DMS 273 (cell line): Measurements from ENCODE around the gene SAMD4A.

ENCODE experiments used
- DNase-seq: peaks from one replicate; lab custom pipeline; 2025; ENCODE audit not compliant: unreplicated experiment; lab: John Stamatoyannopoulos, UW

Gene SAMD4A

DNA sequence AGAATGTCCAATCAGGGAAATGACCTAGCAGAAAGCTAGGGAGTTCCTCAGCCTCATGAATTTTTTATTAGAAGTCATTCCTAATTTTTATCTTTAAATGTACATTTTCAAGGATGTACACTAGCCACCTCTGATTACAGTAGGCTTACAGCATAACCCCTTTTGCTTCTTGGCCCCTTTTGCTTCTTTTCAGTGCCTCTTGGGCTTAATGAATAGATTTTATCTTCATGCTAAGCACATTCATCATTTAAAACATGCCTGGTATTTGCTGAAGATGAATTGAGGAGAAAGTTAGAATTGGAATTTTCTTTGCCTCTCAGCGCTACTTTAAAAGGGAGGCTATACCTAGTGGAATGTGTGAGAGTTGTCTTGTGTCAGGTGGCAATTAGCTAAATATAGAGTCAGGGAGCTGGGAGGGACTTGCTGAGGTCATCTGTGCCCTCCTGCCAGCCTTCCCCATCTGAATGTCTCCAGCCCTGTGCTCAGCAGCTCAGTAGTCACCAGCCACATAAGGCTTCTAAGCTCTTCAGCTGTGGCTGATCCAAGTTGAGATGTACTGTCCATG lies 132.1 kb downstream of the SAMD4A start:
- DNase-seq = peak; percentile 25

DNA sequence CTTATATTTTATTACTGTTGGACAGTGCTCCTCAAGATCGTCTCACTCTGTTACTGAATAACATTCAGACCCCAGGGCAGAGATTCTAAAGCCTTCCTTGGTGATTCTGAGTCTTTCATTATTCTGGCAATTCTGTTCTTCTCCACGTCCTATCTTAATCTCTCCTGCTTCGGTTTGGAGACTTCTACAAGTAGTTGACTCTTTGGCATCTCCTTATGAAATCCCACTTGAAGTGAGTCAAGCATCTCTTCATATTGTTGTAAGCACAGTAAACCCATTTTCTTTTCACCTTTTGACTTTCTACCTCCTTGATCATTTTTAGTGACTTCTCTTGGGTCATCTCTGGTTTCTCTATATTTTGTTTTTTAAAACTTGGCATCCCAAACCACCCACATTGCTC lies 132.8 kb downstream of the SAMD4A start:
- no peak for DNase-seq

DNA sequence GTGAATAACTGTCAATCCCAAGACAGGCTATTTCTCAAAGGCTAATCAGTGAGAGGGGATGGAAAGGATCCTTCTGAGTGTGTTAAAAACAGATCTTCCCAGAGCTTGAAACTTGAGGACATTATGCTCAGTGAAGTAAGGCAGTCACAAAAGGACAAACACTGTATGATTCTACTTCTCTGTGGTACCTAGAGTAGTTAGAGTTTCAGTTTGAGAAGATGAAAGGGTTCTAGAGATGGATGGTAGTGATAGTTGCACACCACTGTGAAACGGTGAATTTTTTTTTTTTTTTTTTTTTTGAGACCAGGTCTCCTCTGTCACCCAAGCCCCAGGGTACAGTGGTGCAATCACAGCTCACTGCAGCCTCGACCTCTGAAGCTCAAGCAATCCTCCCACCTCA lies 133.8 kb downstream of the SAMD4A start:
- DNase-seq = no peak

DNA sequence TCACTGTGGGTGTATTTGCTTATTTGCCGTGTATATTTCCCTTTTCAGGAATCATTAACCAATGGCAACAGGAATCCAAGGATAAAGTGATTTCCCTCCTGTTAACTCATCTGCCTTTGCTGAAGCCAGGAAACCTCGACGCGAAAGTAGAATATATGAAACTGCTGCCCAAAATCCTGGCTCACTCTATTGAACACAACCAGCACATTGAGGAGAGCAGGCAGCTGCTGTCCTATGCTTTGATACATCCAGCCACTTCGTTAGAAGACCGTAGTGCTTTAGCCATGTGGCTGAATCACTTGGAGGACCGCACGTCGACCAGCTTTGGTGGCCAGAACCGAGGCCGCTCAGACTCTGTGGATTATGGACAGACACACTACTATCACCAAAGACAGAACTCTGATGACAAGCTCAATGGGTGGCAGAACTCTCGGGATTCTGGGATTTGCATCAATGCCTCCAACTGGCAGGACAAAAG lies 135.1 kb downstream of the SAMD4A start:
- DNase-seq = no peak

DNA sequence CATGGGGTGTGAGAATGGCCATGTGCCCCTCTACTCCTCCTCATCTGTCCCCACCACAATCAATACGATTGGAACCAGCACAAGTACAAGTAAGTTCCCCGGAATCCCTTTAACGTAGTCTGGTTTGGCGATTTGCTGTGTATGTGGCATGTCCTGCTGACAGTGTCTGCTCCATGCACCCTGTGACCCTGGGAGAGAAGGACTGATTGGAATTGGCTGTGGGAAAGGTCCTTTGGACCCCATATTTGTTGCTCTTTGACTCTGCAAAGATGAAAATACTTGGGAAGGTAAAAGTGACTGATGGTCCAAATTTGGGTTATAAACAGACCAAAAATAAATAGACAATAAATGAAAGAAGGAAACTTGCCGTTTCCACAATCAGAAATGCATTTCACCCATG lies 135.6 kb downstream of the SAMD4A start:
- DNase-seq = no peak

DNA sequence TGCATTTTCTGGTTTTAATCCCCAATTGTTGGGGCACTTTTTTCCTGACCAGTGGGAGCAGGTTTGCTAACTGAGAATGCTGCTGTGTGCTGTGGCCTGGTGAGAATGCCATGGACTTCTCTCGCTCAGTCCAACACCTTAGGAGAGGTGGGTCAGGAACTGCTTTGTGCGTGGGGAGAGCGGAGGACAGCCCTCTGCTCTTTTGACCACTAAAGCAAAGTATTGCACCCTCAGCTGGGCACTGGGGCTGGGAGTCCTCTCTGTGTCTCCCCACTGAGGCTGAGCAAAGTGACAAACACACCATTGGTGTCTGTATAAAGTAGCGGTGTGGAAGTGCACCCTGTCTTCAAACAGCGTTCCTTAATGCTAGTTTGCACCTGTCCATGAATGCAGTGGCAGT lies 136.2 kb downstream of the SAMD4A start:
- no peak for DNase-seq

DNA sequence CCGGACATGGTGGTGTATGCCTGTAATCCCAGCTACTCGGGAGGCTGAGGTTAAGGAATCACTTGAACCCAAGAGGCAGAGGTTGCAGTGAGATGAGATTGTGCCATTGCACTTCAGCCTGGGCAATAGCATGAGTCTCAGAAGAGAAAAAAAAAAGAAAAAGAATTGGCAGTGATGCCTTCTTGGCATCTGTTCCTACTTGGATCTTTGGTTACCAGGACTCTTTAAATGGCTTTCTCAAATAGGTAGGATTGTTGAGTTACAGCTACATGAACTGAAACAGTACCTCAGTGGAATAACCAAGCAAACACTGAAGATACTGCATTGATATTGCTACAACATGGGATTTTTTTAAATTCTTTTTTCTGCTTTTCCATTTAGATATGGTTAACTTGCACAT lies 136.8 kb downstream of the SAMD4A start:
- no peak for DNase-seq

DNA sequence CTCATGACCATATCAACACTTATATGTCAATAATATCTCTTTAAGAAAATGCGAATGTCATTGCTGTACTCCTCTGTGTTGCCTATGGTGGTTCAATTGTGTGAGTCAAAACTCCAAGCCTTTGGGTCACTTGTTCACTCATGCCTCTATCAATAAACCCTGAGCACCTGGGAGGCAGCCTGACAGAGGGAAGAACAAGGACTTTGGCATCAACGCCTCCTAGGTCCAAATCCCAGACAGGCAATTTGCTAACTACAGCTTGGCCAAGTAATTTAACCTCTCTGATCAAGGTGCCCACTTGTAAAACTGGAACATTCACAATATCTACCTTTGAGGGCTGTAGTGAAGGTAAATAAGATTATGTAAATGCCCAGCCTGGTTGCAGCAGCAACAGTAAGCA lies 137.8 kb downstream of the SAMD4A start:
- no peak for DNase-seq

DNA sequence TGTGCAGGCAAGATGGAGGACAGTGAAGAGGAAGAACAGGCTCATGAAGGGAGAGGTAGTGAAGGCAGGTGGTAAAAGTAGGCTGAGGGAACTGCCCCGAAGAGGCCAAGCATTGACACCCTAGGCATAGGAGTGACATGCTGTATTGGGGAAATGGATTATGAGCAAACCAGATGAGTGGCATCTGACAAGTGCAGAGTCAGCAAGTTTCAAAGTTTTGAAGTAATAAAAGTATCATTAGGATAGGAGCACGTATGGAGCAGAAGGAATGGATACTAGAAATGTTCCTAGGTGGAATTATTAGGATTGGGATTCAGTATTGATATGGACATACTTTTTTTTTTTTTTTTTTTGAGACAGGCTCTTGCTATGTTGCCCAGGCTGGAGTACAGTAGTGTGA lies 139.8 kb downstream of the SAMD4A start:
- no peak for DNase-seq

DNA sequence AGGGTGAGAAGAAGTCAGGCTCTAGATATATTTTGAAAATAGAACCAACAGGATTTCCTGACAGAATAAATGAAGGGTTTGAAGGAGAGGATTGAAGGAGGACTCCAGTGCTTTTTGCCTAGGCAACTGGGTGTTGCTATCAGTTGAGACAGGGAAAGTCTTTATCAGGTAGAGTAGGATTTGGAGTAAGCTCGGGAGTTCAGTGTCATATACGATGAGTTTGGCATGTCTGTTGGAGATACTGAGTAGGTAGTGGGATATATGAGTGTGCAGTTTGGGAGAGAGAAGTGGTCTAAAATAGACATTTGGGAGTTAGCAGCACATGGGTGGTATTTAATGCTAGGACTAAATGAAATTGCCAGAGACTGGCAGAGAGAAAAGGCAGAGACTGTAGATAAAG lies 141.2 kb downstream of the SAMD4A start:
- no peak for DNase-seq

DNA sequence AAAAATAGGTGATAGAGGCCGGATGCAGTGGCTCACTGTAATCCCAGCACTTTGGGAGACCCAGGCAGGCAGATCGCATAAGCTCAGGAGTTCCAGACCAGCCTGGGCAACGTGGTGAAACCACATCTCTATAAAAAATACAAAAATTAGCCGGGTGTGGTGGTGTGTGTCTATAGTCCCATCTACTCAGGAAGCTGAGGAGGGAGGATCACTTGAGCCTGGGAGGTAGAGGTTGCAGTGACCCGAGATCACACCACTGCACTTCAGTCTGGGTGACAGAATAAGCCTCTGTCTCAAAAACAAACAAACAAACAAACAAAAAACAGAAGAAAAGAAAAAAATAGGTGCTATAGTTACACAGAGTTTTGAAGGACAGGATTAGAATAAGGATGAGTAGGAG lies 142.1 kb downstream of the SAMD4A start:
- no peak for DNase-seq

DNA sequence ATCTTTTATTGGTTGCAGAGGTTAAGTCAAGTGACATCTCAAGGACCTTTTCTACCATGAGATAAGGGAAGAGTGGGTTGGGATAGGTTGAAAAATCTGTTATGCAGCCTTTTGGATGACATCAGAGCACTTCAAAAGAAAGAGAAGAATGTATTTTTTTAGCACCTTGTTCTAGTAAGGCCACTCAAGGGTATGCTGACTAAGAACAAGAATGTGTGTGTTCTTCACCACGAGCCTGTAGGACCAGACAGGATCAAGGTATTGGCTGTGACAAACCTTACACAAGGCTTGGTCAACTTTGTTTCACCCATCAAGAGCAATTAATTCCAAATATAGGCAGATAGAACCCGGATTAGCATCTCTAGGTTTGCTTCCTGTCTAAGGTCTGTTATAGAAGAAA lies 142.5 kb downstream of the SAMD4A start:
- DNase-seq = no peak

DNA sequence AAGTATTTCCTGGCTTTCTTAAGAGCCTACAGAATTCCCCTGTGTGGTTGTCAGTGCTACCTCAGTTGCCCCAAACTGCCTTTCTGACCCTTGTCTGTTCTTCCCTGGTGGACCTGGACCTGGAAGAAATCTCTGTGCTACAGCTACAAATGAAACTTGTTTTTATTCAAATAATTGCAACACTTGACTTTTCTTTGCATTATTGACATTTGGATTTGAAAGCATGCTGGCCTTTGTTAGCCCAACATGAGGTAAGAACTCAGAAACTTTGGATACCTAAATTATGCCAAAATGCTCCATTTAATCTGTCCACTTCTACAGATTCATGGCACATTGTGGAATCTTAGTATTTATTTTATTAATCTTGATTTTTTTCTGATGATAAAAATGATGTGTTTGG lies 142.9 kb downstream of the SAMD4A start:
- no peak for DNase-seq

DNA sequence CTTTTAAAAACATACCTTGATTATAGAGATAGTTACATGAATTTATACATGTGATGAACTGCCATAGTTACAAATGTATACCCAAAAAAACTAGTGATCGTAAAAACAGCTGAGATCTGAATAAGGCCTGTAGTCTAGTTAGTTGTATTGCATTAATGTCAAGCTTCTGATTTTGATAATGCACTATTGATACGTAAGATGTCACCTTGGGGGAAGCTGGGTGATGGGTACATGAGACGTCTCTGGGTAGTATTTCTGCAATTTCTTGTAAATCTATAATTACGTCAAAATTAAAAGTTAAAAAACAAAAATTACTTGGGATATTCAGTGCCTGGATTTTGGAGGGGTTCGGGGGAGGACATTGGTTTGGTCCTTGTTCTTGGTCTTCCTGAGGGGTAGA lies 144.4 kb downstream of the SAMD4A start:
- DNase-seq = no peak

DNA sequence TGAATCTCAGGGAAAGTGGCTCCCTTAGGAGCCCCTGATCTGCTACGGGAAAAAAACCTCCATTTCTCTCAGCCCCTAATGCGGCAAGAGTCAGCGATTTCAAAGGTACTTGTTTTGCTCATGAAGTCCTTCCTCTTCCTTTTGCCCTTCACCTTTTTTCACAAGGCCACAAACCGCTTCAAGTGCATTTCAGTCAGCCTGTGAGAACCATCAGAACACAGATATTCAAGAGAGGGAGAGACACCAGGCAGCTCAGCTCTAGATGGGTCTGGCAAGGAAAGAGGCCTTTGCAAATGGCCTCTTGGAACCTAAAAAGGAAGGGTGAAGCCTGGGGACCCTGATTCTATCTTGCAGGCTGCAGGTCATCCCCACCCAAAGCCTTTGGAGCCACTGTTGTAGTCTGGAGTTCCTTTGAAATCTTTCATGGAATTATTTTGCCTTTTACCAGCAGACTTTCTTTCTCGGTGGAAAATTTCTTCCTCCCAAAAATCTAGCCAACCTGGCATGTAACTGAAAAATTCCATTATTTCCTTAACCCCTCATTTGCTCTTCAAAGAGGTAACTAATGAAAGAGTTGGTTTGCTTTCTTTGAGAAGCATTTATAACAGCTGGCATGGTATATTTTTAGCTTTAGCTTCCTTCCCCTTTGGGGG lies 145.0 kb downstream of the SAMD4A start:
- no peak for DNase-seq

DNA sequence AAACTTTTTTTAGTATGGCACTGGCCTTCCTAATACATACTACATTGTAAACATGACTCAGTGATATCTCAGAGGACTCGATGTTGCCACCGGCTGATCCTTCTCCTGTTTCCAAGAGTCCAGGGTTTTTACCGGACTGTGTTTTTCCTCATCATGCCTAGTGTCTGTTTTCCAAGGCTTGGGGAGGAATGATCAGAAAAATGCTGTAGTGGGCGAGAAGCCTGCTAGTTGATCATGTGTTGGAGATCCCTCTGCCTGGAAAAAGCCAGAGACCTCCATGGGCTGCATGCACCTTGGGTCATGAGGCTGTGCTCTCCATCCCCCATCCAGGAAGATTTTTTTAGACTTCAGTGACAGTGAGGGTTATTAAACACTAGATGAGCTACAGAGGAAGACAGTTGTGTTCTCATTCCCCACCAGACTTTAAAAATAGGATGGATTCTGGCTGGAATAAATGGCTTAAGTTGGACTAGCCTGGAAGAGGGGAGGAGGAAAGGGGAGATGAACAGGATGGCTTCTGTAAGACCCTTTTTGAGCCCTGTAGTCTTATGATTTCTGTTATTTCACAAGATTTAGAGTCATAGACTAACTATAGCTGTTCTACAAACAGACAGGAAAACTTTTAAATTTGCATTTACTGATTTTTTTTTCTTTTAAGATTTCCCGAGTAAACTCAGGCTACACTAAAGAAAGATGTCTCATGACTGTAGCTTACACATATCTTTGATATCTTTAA lies 145.7 kb downstream of the SAMD4A start:
- no peak for DNase-seq

DNA sequence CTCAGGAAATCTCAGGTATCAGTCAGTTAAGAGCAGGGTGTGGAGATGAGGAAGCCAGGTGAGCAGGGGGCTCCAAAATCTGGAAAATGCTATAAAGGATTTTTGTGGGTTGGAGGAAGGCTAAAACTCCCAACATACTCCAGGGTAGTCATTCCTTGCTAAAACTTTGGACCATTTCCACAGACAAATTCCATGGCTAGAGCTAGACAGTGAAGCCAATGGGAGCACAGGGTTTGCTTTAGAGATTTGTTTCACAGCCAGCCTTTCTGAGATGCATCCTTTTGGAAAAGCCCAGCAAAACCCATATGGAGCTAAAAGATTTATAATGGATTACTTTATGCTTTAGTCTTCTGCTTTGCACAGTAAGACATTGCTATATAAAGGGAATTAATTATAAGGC lies 146.5 kb downstream of the SAMD4A start:
- DNase-seq = no peak

DNA sequence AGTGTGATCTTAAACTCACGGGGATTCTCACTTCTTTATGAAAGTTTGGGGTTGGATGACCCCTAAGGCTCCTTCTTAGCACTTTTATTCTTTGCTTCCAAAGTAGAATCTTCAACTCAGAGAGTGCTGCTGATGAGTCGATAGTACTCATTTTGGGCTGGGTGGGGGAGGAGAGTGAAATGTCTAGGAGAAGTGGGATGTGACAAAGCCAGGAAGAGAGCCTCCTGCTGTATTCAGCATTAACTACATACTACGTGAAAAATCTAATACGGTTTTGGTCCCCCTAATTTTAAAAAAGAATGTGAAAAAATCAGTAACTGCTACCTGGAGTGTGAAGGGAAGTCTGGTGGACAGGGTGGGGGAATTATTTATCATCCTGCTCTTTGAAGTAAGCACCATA lies 148.3 kb downstream of the SAMD4A start:
- DNase-seq = no peak

DNA sequence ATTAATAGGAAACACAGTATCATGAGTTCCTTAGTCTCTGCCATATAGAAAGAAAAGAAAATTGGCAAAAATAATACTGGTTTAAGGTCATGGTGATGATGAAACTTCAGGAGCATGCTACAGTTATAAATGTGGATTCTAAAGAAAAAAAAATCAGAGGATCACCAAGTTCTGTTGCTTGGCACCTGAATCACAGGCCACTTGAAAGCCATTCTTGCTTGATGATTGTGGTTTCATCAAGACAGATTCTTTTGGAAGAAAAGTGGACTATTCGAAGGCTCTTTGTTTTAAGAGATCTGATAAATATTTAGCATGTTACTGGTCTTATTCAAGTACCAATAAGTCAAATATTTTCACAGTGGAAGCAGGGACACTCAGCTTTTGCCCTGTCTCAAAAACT lies 148.9 kb downstream of the SAMD4A start:
- DNase-seq = no peak

DNA sequence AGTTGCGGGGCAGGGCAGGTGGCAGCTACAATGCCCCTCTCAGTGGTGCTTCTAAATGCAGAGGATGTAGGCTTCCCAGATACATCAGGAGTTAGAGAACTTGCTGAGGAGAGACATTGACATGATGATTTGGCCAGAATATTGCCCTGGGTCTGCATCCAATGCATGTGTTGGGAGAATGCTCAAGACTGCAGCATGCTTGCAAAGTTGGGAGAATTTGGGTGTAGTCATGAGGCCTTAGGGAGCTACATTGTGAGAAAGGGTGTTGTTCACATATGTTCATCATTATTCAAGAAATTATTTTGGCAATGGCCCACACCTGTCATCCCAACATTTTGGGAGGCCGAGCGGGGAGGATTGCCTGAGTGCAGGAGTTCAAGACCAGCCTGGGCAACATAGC lies 149.9 kb downstream of the SAMD4A start:
- DNase-seq = no peak

DNA sequence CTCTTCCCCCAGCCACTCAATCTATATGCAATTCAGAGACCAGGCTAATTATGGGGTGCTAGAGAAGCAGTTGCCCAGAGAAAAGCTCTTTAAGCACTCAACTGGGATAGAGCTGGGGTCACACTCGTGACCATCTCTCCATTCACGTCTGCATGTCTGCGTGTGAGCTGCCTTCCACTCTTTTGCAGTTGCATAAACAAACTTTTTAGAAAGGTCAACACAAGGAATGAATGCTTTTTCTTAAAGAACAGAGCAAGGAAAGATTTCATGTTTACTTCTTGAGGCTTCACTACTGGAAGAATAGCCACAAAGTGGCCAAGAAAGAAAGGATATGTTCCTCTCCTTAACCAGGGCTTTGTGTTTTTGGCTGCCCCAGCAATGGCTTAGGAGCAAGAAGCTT lies 151.1 kb downstream of the SAMD4A start:
- no peak for DNase-seq

DNA sequence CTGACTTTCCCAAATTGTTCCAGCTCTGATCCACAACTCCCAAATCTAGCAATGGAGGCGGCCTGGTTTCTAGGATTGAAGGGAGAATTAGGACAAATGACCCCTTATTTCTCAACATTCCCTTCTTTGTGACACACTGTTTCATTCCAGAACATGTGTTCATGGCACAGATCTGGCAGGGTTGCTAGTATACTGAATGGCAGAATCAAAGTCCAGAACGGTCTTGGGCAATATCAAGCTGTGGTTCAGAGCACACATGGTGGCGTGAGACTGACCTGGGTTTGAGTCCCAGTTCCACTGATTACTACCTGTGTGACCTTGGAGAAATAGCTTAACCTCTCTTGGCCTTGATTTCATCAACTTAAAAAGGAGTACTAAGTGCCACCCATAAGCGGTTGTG lies 152.5 kb downstream of the SAMD4A start:
- no peak for DNase-seq
